H1 (cell line): ENCODE results near the gene HABP4. TPM values are rescaled to one million over a fixed set of nuclear protein-coding genes. Genes with fewer than 3 reads are reported as not detected.

Experiments
- CBX5 ChIP-seq: fragments of 300-800, 300-1000 bp; sonication (generic); IDR thresholded peaks from 2 replicates; pipeline ENCODE4 v1.7.1; 2016; ENCODE audit warnings: antibody characterized with exemption, low read length, low read depth
- CHD2 ChIP-seq: IDR thresholded peaks from 2 replicates; pipeline ENCODE4 v1.6.1; 2012; ENCODE audit warnings: low read length, improper control_type of control experiment
- RAD21 ChIP-seq, 2 experiments: IDR thresholded peaks in 1 of 2; conservative IDR thresholded peaks in 1 of 2; 2 replicates each; pipeline ENCODE4 v1.6.1; 2011; ENCODE audit warnings: low read depth in 2 of 2, low read length in 2 of 2, improper control_type of control experiment in 1 of 2, inconsistent platforms in 1 of 2, mild to moderate bottlenecking in 1 of 2, moderate library complexity in 1 of 2
- SUZ12 ChIP-seq: fragments of 200-600 bp; sonication (generic); IDR thresholded peaks from 2 replicates; pipeline ENCODE4 v1.6.1; 2012; ENCODE audit warnings: mild to moderate bottlenecking, inconsistent platforms, low read length, moderate library complexity, mixed read lengths
- TBP ChIP-seq: IDR thresholded peaks from 2 replicates; pipeline ENCODE4 v1.6.1; 2011; ENCODE audit warnings: low read depth, low read length, improper control_type of control experiment
- polyA plus RNA-seq, 7 experiments: library from polyadenylated mRNA; depleted of rRNA in 3 of 7; stranded (reverse) in 5 of 7; unstranded in 2 of 7; fragments of >200 nt in 5 of 7; fragments of 200-250 nt in 2 of 7; gene quantifications; 1 replicate in 5 of 7; 2 replicates in 1 of 7; 4 replicates in 1 of 7; pipeline versions ENCODE4 v1.2.1 to v1.2.3, GENCODE V29; 2011 to 2013; ENCODE audit warnings: missing spikeins in 2 of 7, mixed read lengths in 2 of 7
- total RNA-seq: library from RNA; stranded (reverse); fragmentation: NEBNext Ultra II Directional; extraction: Animal tissue kit (Norgen Biotek cat#: 25700); gene quantifications from 2 replicates; pipeline ENCODE4 v1.2.1, GENCODE V29; 2021

The HABP4 gene
- total and polyA plus RNA-seq, 2 of the 8 experiments (the other 6 are each of a cell fraction or from before 2014, with no cell fraction given), result 3.3 to 11.2 TPM

DNA sequence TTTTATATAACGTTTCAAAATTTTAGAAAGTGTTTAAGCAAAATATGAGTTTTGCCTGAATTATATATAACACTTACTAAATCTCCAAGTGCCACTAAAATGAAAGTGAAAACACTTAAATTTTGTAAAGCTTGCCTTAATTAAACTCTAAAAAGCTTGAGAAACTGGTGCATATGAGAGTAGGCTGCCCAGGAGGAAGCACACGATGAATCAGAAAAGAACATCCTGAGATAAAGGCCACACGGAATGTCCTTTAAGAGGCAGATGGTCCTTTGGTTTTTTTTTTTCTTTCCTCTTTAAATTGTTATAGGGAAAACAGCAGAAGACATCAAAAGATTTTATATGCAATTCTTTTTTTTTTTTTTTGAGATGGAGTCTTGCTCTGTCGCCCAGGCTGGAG is 60.3 kb downstream of the HABP4 start (continued):
- TF ChIP-seq RAD21 (IDR thresholded peaks at IDR 0.05 in 1 of 2, conservative IDR thresholded peaks at IDR 0.05 in 1 of 2; ENCODE audit: low read depth in 2 of 2, low read length in 2 of 2), result no peak
- TF ChIP-seq CBX5, result no peak
- no peak for TF ChIP-seq SUZ12
- no peak for TF ChIP-seq CHD2
- TF ChIP-seq TBP, result no peak
